Epithelial cell of proximal tubule (primary cell): ENCODE measurements around the gene CENPA. TPM values are rescaled to one million over a fixed set of nuclear protein-coding genes. Genes with fewer than 3 reads are reported as not detected.
"Not testable (repeated sequence)": the region's sequence is repeated elsewhere in the genome, so short reads cannot be mapped to it uniquely, and the experiment has no call there.

Experiments
- DNase-seq: peaks from one replicate; pipeline ENCODE4 v3.0.0-alpha.2; 2011; ENCODE audit warnings: low read depth
- H3K4me3 ChIP-seq: 2 replicates; pipeline ENCODE4 v1.5.1; 2011; ENCODE audit warnings: low read depth, mild to moderate bottlenecking, low read length
- CTCF ChIP-seq: conservative IDR thresholded peaks from 2 replicates; pipeline ENCODE4 v1.5.1; 2012; ENCODE audit warnings: low read depth, mild to moderate bottlenecking, low read length
- total RNA-seq: library from RNA; depleted of rRNA; stranded (reverse); fragments of >200 nt; gene quantifications from 2 replicates; pipeline ENCODE4 v1.2.3, GENCODE V29; 2015

Gene CENPA
- total RNA-seq, 1 donor from 2014 or later, result 24.4 TPM

- TF ChIP-seq CTCF, result no peak
- DNase-seq, result no peak
- H3K4me3 ChIP-seq, result no peak overlapping the region
Measured at GRCh38 chr2:26792720-26793119, 6.9 kb downstream of the CENPA start.

GRCh38 chr2:26793518-26793917 lies 7.7 kb downstream of the CENPA start:
- no peak overlapping the region for H3K4me3 ChIP-seq
- no peak for TF ChIP-seq CTCF
- DNase-seq, result no peak

DNA sequence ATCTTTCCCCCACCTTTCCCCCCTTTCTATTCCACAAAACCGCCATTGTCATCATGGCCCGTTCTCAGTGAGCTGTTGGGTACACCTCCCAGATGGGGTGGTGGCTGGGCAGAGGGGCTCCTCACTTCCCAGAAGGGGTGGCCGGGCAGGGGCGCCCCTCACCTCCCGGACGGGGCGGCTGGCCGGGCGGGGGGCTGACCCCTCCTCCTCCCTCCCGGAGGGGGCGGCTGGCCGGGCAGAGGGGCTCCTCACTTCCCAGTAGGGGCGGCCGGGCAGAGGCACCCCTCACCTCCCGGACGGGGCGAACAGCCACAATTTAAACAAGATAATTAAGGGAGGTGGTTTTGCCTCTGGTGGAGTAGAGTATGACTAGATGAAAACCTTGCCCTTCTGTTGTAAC lies 9.3 kb downstream of the CENPA start:
- DNase-seq, H3K4me3 ChIP-seq: not testable (repeated sequence)

GRCh38 chr2:26801328-26801727 lies 15.5 kb downstream of the CENPA start:
- H3K4me3 ChIP-seq, result no peak overlapping the region
- no peak for TF ChIP-seq CTCF
- no peak for DNase-seq

- no peak overlapping the region for H3K4me3 ChIP-seq
- TF ChIP-seq CTCF, result no peak
- DNase-seq, result no peak
Measured at GRCh38 chr2:26801796-26802195, 15.9 kb downstream of the CENPA start.

GRCh38 chr2:26805241-26805676 lies 19.4 kb downstream of the CENPA start:
- DNase-seq, result peak; percentile 66
- no peak overlapping the region for H3K4me3 ChIP-seq
- no peak for TF ChIP-seq CTCF

GRCh38 chr2:26807788-26808460 lies 22.1 kb downstream of the CENPA start:
- no peak overlapping the region for H3K4me3 ChIP-seq
- no peak for TF ChIP-seq CTCF
- DNase-seq, result no peak
